Measurements from ENCODE around the gene HOOK1. TPM values are rescaled to one million over a fixed set of nuclear protein-coding genes. Genes with fewer than 3 reads are reported as not detected.
A peak's percentile ranks its signal among the peaks of the same experiment; 100 is the strongest.

The HOOK1 gene
- total RNA-seq, 2 donors from 2014 or later: 17.1 to 20.5 TPM

- H3K36me3 ChIP-seq (replicated peaks in 1 of 2; ENCODE audit: insufficient read depth in 1 of 2, low read depth in 2 of 2): no peaks in the 10 kb centered on the region
- intact Hi-C loops (cut with DNase I): no loop called here
- ATAC-seq (peak; percentile 85), DNase-seq (peak; percentile 80 to 87 (median 84))
- no peaks in the 10 kb centered on the region for H3K4me1 ChIP-seq
- TF ChIP-seq, protein P1, sequence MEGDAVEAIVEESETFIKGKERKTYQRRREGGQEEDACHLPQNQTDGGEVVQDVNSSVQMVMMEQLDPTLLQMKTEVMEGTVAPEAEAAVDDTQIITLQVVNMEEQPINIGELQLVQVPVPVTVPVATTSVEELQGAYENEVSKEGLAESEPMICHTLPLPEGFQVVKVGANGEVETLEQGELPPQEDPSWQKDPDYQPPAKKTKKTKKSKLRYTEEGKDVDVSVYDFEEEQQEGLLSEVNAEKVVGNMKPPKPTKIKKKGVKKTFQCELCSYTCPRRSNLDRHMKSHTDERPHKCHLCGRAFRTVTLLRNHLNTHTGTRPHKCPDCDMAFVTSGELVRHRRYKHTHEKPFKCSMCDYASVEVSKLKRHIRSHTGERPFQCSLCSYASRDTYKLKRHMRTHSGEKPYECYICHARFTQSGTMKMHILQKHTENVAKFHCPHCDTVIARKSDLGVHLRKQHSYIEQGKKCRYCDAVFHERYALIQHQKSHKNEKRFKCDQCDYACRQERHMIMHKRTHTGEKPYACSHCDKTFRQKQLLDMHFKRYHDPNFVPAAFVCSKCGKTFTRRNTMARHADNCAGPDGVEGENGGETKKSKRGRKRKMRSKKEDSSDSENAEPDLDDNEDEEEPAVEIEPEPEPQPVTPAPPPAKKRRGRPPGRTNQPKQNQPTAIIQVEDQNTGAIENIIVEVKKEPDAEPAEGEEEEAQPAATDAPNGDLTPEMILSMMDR (IDR thresholded peaks at IDR 0.05): peak; percentile 33 to 82 (median 71)
- TF ChIP-seq POLR2A (IDR thresholded peaks at IDR 0.05): no peak
- no peaks in the 10 kb centered on the region for H3K9me3 ChIP-seq
- no peaks in the 10 kb centered on the region for H3K27me3 ChIP-seq
- H3K4me3 ChIP-seq: no peak overlapping the region
- H3K27ac ChIP-seq: no peak overlapping the region
- 16 to 18% methylated on average over 5 of the region's 5 CpGs for WGBS, 2 donors
Measured at GRCh38 chr1:59879574-59879973, 64.8 kb downstream of the HOOK1 start.

DNA sequence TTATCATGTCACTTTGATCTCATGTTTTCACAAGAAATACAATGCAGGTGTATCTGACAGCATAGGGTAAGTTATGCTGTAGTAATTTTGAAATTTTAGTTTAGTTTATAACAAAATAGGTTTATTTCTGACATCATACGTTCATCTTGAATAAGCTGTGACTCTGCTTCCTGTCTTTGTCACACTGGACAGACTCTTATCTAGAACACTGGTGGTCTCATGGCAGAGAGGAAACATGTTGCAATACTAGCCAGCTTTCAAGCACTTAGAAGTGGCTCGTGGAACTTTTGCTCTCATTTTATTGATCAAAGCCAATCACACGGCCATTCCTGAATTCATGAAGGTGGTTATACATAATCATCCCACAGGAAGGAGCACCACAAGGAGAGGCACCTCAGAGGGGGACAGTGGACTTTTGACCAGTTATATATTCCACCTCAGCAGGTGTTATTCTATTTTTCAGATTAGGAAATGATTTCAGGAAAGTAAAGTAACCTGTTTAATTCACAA, 65.3 kb downstream of the HOOK1 start:
- ATAC-seq: no peak
- no peak for DNase-seq
- no peak overlapping the region for H3K4me3 ChIP-seq
- no peaks in the 10 kb centered on the region for H3K27me3 ChIP-seq
- intact Hi-C loops (cut with DNase I): loop anchor here (5.0 kb wide), 1 partner anchor 67 kb away; no protein-coding TSS in a partner anchor
- TF ChIP-seq, protein P1 (IDR thresholded peaks at IDR 0.05): no peak
- TF ChIP-seq POLR2A (IDR thresholded peaks at IDR 0.05): no peak
- no peak overlapping the region for H3K27ac ChIP-seq
- no peaks in the 10 kb centered on the region for H3K4me1 ChIP-seq
- no peaks in the 10 kb centered on the region for H3K36me3 ChIP-seq (replicated peaks in 1 of 2; ENCODE audit: insufficient read depth in 1 of 2, low read depth in 2 of 2)
- H3K9me3 ChIP-seq: no peaks in the 10 kb centered on the region
- WGBS, 2 donors: 48 to 61% methylated on average over 3 of the region's 3 CpGs

- DNase-seq (peak in 2 of 4 donors; percentile 16 to 17), ATAC-seq (no peak)
- H3K9me3 ChIP-seq: no peaks in the 10 kb centered on the region
- H3K27me3 ChIP-seq: no peaks in the 10 kb centered on the region
- H3K36me3 ChIP-seq (replicated peaks in 1 of 2; ENCODE audit: insufficient read depth in 1 of 2, low read depth in 2 of 2): no peaks in the 10 kb centered on the region
- no peaks in the 10 kb centered on the region for H3K4me1 ChIP-seq
- TF ChIP-seq POLR2A (IDR thresholded peaks at IDR 0.05): no peak
- TF ChIP-seq, protein P1 (IDR thresholded peaks at IDR 0.05): no peak
- intact Hi-C loops (cut with DNase I): loop anchor here (5.0 kb wide), 1 partner anchor 67 kb away; no protein-coding TSS in a partner anchor
- whole genome bisulfite sequencing, 2 donors: 80 to 91% methylated on average over 2 of the region's 2 CpGs
- H3K4me3 ChIP-seq: no peak overlapping the region
- H3K27ac ChIP-seq: no peak overlapping the region
Measured at GRCh38 chr1:59880735-59881134, 66.0 kb downstream of the HOOK1 start.

- Histone ChIP-seq H3K4me1 (no peaks in the 10 kb centered on the region), H3K9me3 (no peaks in the 10 kb centered on the region), H3K36me3 (replicated peaks in 1 of 2; ENCODE audit: insufficient read depth in 1 of 2, low read depth in 2 of 2) (no peaks in the 10 kb centered on the region), H3K27ac (no peak overlapping the region), H3K4me3 (no peak overlapping the region), H3K27me3 (no peaks in the 10 kb centered on the region)
- intact Hi-C loops (cut with DNase I): no loop called here
- DNase-seq (no peak), ATAC-seq (no peak)
- WGBS, 2 donors: 52 to 55% methylated on average over 3 of the region's 3 CpGs
- TF ChIP-seq, protein P1 (IDR thresholded peaks at IDR 0.05): no peak
- TF ChIP-seq POLR2A (IDR thresholded peaks at IDR 0.05): no peak
Measured at GRCh38 chr1:59885160-59885832, 70.5 kb downstream of the HOOK1 start.
